GM06990 (cell line): ENCODE measurements around the gene RNF215.

Experiments
- DNase-seq: peaks from one replicate; pipeline ENCODE4 v3.0.0-alpha.2; 2011; ENCODE audit not compliant: insufficient read length; ENCODE audit errors: extremely low read depth
- H3K27me3 ChIP-seq: replicated peaks from 2 replicates; pipeline ENCODE4 v1.6.0; 2011; ENCODE audit warnings: low read length; ENCODE audit not compliant: control insufficient read depth, insufficient read depth
- H3K36me3 ChIP-seq: 2 replicates; pipeline ENCODE4 v1.5.1; 2011; ENCODE audit warnings: low read length; ENCODE audit not compliant: control insufficient read depth, insufficient read depth
- H3K4me3 ChIP-seq: replicated peaks from 2 replicates; pipeline ENCODE4 v1.5.1; 2011; ENCODE audit warnings: low read depth, mild to moderate bottlenecking, control low read depth, low read length
- CTCF ChIP-seq: IDR thresholded peaks from 2 replicates; pipeline ENCODE4 v1.5.1; 2011; ENCODE audit warnings: low read length, control low read depth, mild to moderate bottlenecking, inconsistent platforms; ENCODE audit not compliant: insufficient read depth, poor library complexity, severe bottlenecking

The RNF215 gene

GRCh38 chr22:30368420-30368819 is 18.8 kb downstream of the RNF215 start:
- Histone ChIP-seq H3K4me3 (no peak overlapping the region), H3K27me3 (no peaks in the 10 kb centered on the region), H3K36me3 (no peaks in the 10 kb centered on the region; the same call in none of the 2 replicates)
- TF ChIP-seq CTCF: no peak
- DNase-seq: no peak

- no peaks in the 10 kb centered on the region; the same call in none of the 2 replicates for H3K36me3 ChIP-seq
- no peak for DNase-seq
- no peak for TF ChIP-seq CTCF
- H3K27me3 ChIP-seq: no peaks in the 10 kb centered on the region
- H3K4me3 ChIP-seq: no peak overlapping the region
Measured at GRCh38 chr22:30365891-30366290, 21.3 kb downstream of the RNF215 start.

GRCh38 chr22:30362651-30363281 is 24.4 kb downstream of the RNF215 start:
- Histone ChIP-seq H3K36me3 (no peaks in the 10 kb centered on the region; the same call in none of the 2 replicates), H3K4me3 (no peak overlapping the region), H3K27me3 (no peaks in the 10 kb centered on the region)
- no peak for TF ChIP-seq CTCF
- DNase-seq: no peak

GRCh38 chr22:30361916-30362650 is 25.1 kb downstream of the RNF215 start:
- Histone ChIP-seq H3K27me3 (no peaks in the 10 kb centered on the region), H3K36me3 (no peaks in the 10 kb centered on the region; the same call in none of the 2 replicates), H3K4me3 (no peak overlapping the region)
- no peak for DNase-seq
- TF ChIP-seq CTCF: no peak

GRCh38 chr22:30358541-30358940 is 28.7 kb downstream of the RNF215 start:
- H3K36me3 ChIP-seq: no peaks in the 10 kb centered on the region; the same call in 1 of the 2 replicates
- H3K4me3 ChIP-seq: no peak overlapping the region
- TF ChIP-seq CTCF: no peak
- no peak for DNase-seq
- no peaks in the 10 kb centered on the region for H3K27me3 ChIP-seq
